DND-41 (cell line): ENCODE results near the gene CABP1.

ENCODE experiments used
- ATAC-seq: fragments of 200-7000 bp; cut with Tn5 transposase; 3 replicates; pipeline ENCODE4 v1.9.1; 2021; ENCODE audit warnings: low read depth; ENCODE audit not compliant: insufficient read depth
- DNase-seq: peaks from one replicate; pipeline ENCODE4 v3.0.0-alpha.2; 2020
- H2AFZ ChIP-seq: 2 replicates; pipeline ENCODE4 v1.6.0; 2012; ENCODE audit warnings: low read depth, low read length
- H3K27ac ChIP-seq: 2 replicates; pipeline ENCODE4 v1.5.1; 2012; ENCODE audit warnings: low read length, inconsistent platforms
- H3K27me3 ChIP-seq: fragments of 200-600 bp; sonication (generic); 2 replicates; pipeline ENCODE4 v1.6.0; 2012; ENCODE audit warnings: low read length, mild to moderate bottlenecking, inconsistent platforms; ENCODE audit not compliant: insufficient read depth, poor library complexity
- H3K36me3 ChIP-seq: 2 replicates; pipeline ENCODE4 v1.5.1; 2012; ENCODE audit warnings: low read length, inconsistent platforms; ENCODE audit not compliant: insufficient read depth
- H3K4me1 ChIP-seq: 2 replicates; pipeline ENCODE4 v1.5.1; 2012; ENCODE audit warnings: mild to moderate bottlenecking, low read length; ENCODE audit not compliant: insufficient read depth
- H3K4me2 ChIP-seq: 2 replicates; pipeline ENCODE4 v1.6.0; 2012; ENCODE audit warnings: mild to moderate bottlenecking, moderate library complexity, low read length, inconsistent platforms; ENCODE audit not compliant: insufficient read depth
- H3K4me3 ChIP-seq, 2 experiments: fragments of 200-600 bp in 1 of 2; shearing (Covaris generic) in 1 of 2; 2 replicates each; pipeline ENCODE4 v1.5.1; 2012 to 2016; ENCODE audit warnings: inconsistent platforms in 2 of 2, low read length in 2 of 2, mild to moderate bottlenecking in 2 of 2, low read depth in 1 of 2, moderate library complexity in 1 of 2
- H3K79me2 ChIP-seq: 2 replicates; pipeline ENCODE4 v1.6.0; 2012; ENCODE audit warnings: low read length, inconsistent platforms; ENCODE audit not compliant: insufficient read depth
- H3K9ac ChIP-seq: 2 replicates; pipeline ENCODE4 v1.6.0; 2012; ENCODE audit warnings: low read depth, mild to moderate bottlenecking, inconsistent platforms, low read length, moderate library complexity
- H3K9me3 ChIP-seq: 2 replicates; pipeline ENCODE4 v1.5.1; 2012; ENCODE audit warnings: low read length, moderate library complexity, mild to moderate bottlenecking, inconsistent platforms; ENCODE audit not compliant: insufficient read depth, severe bottlenecking
- H4K20me1 ChIP-seq: 2 replicates; pipeline ENCODE4 v1.6.0; 2012; ENCODE audit warnings: low read length; ENCODE audit not compliant: insufficient read depth
- EZH2 ChIP-seq: IDR thresholded peaks from 3 replicates; pipeline ENCODE4 v1.6.1; 2012; ENCODE audit warnings: borderline replicate concordance, low read depth, mild to moderate bottlenecking, moderate library complexity, low read length, inconsistent platforms; ENCODE audit not compliant: severe bottlenecking
- TF ChIP-seq, protein P1 (sequence below): IDR thresholded peaks from 2 replicates; pipeline ENCODE4 v1.5.1; 2012; ENCODE audit warnings: borderline replicate concordance, low read length, moderate library complexity, mild to moderate bottlenecking; ENCODE audit not compliant: poor library complexity, severe bottlenecking; ENCODE audit errors: extremely low read depth

Gene CABP1

GRCh38 chr12:120640861-120641833, 721 bp downstream of the CABP1 start:
- peak; percentile 32 for DNase-seq

GRCh38 chr12:120642121-120642520, 1.7 kb downstream of the CABP1 start:
- Histone ChIP-seq H3K9me3 (no peaks in the 10 kb centered on the region), H3K4me3 (no peak overlapping the region), H3K79me2 (no peaks in the 10 kb centered on the region), H3K36me3 (no peaks in the 10 kb centered on the region), H4K20me1 (peaks cover 5% of the 10 kb centered on the region; the same call in 1 of the 2 replicates), H3K4me2 (no peak overlapping the region), H2AFZ (no peak overlapping the region), H3K4me1 (peaks cover 14% of the 10 kb centered on the region), H3K27me3 (peaks cover 47% of the 10 kb centered on the region), H3K9ac (no peak overlapping the region), H3K27ac (no peak overlapping the region)
- no peak for DNase-seq
- no peak for TF ChIP-seq EZH2
- TF ChIP-seq, protein P1, sequence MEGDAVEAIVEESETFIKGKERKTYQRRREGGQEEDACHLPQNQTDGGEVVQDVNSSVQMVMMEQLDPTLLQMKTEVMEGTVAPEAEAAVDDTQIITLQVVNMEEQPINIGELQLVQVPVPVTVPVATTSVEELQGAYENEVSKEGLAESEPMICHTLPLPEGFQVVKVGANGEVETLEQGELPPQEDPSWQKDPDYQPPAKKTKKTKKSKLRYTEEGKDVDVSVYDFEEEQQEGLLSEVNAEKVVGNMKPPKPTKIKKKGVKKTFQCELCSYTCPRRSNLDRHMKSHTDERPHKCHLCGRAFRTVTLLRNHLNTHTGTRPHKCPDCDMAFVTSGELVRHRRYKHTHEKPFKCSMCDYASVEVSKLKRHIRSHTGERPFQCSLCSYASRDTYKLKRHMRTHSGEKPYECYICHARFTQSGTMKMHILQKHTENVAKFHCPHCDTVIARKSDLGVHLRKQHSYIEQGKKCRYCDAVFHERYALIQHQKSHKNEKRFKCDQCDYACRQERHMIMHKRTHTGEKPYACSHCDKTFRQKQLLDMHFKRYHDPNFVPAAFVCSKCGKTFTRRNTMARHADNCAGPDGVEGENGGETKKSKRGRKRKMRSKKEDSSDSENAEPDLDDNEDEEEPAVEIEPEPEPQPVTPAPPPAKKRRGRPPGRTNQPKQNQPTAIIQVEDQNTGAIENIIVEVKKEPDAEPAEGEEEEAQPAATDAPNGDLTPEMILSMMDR = no peak
- no peak for ATAC-seq

More at GRCh38 chr12:120640861-120641833, 721 bp downstream of the CABP1 start:
- H3K79me2 ChIP-seq = no peaks in the 10 kb centered on the region
- peak; percentile 48 for ATAC-seq
- TF ChIP-seq, protein P1 = no peak
- peak; percentile 93 for TF ChIP-seq EZH2
- peak overlapping the region in 1 of 2 experiments; percentile 46; a peak in 1 of 4 replicates for H3K4me3 ChIP-seq
- peaks cover 5% of the 10 kb centered on the region; the same call in 1 of the 2 replicates for H4K20me1 ChIP-seq
- no peak overlapping the region for H2AFZ ChIP-seq
- H3K27me3 ChIP-seq = peaks cover 47% of the 10 kb centered on the region
- H3K9me3 ChIP-seq = no peaks in the 10 kb centered on the region
- H3K4me1 ChIP-seq = peaks cover 14% of the 10 kb centered on the region
- no peaks in the 10 kb centered on the region for H3K36me3 ChIP-seq
- H3K4me2 ChIP-seq = peak overlapping the region; percentile 59
- H3K27ac ChIP-seq = no peak overlapping the region
- peak overlapping the region; percentile 26; the same call in 1 of the 2 replicates for H3K9ac ChIP-seq

DNA sequence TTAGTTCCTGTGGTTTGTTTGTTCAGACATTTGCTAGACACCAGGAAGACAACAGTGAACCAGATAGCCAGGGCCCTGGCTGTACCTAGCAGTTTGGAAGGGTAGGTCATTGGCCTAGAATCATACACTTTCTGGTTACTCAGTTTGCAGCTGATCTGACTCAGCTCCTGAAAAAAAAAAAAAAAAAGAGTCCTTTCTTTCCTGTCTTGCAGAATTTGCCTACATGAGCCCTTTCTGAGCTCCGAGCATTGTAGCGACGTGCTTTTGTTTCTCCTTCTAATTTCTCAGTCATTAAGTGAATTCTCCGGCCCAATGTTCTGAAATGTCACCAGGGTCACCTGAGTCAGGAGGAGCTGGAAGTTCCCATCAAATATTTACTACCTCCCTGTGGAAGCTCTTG, 2.4 kb downstream of the CABP1 start:
- H3K4me1 ChIP-seq = peaks cover 14% of the 10 kb centered on the region
- H2AFZ ChIP-seq = no peak overlapping the region
- peaks cover 47% of the 10 kb centered on the region for H3K27me3 ChIP-seq
- no peaks in the 10 kb centered on the region for H3K9me3 ChIP-seq
- no peaks in the 10 kb centered on the region for H3K79me2 ChIP-seq
- ATAC-seq (no peak), DNase-seq (no peak)
- H3K4me2 ChIP-seq = no peak overlapping the region
- no peak overlapping the region for H3K27ac ChIP-seq
- no peak overlapping the region for H3K9ac ChIP-seq
- H4K20me1 ChIP-seq = peaks cover 5% of the 10 kb centered on the region; the same call in 1 of the 2 replicates
- no peaks in the 10 kb centered on the region for H3K36me3 ChIP-seq
- no peak overlapping the region for H3K4me3 ChIP-seq
- TF ChIP-seq, protein P1 = no peak
- peak; percentile 7 for TF ChIP-seq EZH2
